HG03354 (cell line): Measurements from ENCODE around the gene CEP43.
A peak's percentile ranks its signal among the peaks of the same experiment; 100 is the strongest.

Experiments
- ATAC-seq: cut with Tn5 transposase; IDR thresholded peaks from one replicate; pipeline ENCODE4 v1.9.1; 2021; ENCODE audit warnings: mild to moderate bottlenecking; ENCODE audit not compliant: unreplicated experiment, poor library complexity, severe bottlenecking

CEP43 gene

DNA sequence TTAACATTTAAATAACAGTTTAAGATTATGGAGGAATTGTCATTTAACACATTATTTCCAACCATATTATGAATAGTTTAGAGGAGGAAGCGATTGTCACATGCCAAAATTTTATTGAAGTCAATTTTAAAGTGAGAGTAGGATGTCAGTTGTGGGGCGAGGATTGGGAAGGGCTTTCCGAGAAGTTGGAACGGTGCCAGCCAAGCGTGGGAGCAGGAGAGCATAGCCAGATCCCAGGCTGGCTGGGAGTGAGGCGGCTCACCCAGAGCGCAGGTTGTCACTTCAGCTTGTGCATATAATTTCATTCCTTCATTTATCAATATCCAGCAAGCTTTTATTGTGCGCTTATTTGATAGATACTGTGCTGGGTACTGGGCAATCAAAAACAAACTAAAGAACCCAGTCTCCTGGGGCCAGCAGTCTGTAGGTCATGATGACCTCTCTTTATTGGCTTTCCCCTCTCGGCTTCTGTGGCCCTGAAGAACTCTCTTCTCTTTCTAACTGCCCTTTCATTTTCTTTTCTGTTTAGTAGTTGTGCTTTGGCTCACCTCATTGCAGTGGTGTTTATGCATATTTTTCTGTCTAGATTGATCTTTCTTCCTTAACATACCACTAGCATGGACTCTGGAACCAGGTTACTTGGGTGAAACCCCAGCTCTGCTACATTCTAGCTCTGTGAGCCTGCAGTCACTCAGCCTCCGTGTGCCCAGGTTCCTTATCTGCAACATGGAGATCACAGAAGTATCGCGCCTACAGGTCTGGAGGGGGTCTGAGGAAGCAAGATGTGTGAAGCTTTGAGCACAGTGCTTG lies 6.4 kb downstream of the CEP43 start:
- no peak for ATAC-seq

DNA sequence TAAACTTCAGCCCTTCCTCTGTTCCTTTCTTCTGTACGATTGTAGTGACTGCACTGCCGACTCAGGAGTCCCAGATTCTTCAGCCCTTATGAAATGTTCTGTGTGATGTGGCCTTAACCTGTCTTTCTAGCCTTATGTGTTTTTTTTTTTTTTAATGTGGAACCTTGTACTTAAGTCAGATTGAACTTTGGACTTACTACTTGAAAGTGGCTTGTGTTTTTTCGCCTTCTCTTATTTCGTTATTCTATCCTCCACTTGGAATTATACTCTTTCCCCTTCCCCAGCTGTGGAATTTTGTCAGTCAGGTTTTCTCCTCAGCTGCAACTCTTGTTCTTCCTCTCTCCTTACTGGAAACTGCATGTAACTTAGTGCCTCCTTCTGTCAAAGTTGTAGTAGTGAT lies 8.8 kb downstream of the CEP43 start:
- no peak for ATAC-seq

DNA sequence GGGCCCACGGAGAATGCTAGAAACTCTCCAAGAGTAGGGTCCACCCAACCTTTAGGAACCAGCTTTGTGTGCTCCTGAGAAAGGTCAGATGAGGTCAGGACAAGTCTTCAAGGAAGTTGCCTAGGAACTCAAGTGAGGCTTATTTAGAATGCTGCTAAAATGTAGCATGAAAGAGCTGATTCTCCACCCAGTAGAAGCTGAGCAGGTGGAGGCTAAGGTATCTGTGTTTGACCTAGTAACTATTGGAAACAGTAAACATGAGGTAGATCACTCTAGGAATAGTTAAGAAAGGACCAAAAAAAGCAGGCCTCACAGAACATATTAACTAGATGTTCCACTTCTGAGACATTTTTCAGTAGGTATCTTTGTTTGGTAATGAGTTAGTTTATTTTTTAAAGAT lies 13.9 kb downstream of the CEP43 start:
- ATAC-seq: no peak

DNA sequence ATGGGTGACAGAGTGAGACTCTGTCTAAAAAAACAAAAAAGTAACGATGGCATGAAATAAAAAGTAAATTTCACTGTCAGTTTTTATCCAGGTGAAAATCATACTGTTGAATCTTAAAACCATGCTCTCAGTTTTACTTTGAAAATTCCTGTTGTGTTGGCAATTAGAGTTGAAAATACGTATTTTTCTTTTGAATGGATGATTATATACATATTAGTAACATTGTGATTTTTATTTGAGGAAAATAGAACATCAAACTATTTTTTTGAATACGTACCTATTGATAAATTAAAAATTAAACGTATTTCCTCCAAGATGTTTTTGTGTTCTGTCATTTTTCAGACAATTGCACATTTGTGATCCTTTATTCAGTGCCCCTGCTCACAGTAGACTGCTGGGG lies 14.7 kb downstream of the CEP43 start:
- no peak for ATAC-seq

DNA sequence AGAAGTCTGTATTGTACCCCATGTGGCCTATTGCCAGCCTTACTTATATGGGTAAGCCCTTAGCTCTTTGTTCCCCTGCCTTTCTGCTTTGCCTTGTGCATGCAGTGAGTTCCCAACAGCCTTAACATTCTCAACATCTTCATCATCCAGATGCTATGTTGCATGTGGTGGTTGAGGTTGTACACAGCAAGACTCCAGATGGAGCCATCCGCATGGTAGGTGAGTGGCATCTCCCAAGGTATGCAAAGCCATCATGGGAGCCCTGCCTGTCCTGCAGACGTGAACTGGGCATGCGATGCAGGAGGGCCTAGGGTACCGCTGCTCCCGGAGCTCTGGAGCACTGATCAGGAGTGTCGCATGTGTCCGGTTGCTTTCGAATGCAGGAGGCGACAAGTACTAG lies 16.1 kb downstream of the CEP43 start:
- no peak for ATAC-seq

DNA sequence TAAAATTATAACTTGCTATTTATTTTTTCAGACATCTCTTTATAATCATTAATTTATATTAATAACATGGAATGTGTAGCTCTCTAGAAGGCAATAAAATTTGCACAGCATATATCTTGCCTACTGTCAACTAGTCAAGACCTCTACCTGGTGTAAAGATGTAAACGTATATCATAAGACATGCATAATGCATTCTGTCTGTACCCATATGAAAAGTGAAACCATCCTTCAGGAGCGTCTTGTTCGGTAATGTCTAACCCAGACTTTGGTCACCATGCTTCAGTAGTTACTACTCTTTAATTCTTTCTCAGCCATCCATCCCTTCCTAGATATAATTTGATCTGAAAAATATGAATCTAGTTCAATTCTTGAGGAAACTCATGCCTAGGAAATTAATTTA lies 21.0 kb downstream of the CEP43 start:
- peak; percentile 94 for ATAC-seq

DNA sequence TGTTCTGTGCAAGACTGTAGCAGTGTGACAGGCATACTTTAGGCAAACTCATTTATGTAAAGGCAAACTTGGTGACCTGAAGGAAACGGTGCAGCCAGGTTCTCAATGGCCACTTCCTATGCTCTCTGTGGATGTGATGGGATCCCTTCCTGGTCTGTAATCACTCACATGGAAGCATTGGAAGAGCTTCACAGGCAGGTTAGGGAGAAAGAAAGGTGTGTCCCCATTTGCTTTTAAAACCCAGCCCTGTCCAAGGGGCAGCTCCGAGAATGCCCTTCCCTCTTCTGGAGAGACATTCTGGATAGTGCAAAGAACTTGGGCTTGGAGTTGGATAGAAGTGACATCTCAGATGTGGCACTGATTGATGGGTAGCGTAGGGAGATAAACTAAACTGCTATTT lies 28.1 kb downstream of the CEP43 start:
- ATAC-seq: no peak

DNA sequence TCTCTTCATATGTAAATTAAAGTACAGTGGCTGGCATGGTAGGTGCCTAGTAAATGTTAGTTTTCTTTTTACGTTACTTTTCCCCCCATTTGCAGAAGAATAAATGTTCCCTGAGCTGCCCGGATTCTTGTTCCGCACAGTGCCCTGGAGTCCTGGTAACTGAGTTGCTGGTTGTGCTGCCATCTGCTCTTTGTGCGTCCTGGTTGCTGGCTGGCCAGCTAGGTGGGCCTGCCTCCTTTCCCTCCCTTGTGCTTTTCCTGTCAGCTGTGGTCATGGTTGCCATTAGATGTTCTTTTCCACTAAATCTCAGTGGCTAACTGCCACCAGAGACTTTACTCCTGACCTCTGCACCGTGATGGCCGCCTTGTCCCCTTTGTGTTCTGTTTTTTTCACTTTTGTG lies 28.6 kb downstream of the CEP43 start:
- ATAC-seq: no peak

DNA sequence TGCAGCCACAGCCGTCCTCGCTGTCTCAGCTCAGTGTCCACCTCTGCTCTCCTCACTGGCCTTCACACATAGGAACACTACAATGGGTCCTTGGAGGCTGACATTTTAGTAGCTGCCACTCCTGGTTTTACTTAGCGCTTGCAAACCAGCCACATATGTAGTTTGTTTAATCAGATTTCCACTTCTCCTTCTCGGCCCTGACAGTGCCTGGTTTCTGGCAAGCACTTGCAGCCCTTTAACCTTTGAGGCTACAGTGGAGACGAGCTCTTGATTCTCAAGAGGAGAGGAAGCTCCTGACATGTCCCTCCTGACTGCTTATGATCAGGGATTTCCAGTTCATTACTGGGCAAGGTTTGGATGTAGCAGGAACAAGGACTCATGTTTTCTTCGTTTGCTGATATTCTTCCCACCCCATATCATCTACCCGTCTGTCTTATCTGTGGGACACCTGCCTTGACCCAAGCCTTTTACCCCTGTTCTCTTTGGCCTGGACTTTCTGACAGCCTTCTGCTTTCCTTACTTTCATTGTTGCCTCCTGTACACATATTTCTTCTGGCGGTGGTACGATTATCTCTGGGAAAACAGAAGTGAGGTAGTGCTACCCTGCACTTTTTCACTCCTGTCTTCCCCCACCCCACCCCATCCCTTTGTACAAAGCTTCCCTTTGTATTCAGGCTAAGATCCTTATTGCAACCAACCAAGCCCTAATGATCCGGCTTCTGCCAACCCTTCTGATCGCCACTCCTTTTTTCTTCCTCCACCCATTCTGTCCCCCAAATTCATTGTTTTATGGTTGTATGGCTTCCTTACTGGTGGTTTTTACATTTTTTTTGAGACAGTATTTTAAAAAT lies 31.2 kb downstream of the CEP43 start:
- no peak for ATAC-seq

DNA sequence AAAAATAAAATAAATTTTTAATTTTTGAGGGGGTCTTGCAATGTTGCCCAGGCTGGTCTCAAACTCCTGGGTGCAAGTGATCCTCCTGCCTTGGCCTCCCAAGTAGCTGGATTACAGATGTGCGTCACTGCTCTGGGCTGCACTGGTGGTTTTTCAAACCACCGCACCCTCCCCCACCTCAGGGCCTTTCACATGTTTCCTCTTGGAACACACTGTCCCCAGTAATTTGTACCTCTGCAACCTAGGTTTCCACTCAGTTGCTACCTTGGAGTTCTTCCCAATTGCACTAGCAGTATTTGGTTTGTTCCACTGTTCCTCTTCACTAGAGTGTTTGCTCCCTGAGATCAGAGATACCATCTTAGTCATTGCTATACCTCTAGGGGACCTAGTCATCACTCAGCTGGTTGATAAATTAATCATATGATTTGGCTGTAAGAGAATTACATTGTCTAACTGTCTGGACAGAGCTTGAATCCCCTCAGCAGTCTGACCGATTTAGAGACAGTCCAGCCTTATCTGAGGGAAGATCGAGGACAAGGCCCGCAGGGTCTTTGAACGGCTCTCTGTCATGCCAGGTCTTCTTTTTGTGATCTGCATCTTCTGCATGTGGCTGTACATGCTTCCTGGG lies 32.0 kb downstream of the CEP43 start:
- ATAC-seq: no peak

DNA sequence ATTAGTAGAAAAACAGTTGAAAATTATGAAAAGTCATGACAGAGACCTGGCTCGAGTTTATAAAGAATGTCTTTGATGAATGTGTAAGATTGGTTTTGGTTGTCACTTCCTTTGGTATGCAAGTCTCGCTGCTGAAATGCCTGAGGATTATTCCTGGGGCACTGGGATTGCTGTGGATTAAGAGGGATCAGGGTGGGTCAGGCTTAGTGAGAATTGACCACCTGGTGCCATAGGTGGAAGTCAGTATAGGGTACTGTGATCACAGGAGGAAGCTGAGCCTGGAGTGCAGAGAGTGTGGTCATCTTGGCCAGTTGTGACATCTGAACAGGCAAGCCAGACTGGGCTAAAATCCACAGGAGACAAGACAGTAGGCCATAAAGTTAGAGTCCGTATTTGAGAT lies 34.9 kb downstream of the CEP43 start:
- no peak for ATAC-seq

DNA sequence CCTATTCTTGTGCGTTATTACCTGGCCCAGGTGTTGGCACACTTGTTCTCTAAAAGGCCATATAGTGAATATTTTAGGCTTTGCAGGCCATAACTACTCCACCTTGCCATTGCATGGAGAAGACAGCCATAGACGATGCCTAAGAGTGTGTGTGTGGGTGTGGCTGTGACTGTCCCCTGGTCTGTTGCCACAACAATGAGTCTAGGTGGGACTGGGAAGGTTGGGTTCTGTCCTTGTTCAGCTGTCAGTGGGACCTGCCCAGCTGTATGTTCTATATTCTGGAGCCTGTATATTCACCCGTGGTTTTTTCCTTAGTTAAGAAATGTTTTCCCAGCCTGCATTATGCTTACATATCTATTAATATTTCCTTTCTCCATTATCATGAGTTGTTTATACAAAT lies 38.6 kb downstream of the CEP43 start:
- no peak for ATAC-seq

DNA sequence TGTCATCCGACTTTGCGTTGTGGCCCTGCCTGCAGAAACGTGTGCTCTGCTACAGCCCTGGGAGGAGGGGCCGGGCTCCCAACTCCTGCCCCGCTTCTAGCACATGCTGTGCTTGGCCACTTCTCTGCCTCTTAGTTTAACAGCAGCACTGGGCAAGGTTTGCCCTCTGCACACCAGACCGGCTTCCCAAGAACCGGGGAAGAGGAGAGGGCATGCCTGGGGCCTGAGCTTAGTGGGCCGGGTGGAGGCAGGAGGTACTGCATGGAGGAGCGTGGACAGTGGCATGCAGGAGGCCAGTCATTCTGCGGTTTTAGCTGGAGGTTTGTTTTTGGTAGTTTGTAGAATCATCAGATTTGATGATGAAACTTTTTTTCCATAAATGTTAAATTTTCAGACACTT lies 45.5 kb downstream of the CEP43 start:
- no peak for ATAC-seq

DNA sequence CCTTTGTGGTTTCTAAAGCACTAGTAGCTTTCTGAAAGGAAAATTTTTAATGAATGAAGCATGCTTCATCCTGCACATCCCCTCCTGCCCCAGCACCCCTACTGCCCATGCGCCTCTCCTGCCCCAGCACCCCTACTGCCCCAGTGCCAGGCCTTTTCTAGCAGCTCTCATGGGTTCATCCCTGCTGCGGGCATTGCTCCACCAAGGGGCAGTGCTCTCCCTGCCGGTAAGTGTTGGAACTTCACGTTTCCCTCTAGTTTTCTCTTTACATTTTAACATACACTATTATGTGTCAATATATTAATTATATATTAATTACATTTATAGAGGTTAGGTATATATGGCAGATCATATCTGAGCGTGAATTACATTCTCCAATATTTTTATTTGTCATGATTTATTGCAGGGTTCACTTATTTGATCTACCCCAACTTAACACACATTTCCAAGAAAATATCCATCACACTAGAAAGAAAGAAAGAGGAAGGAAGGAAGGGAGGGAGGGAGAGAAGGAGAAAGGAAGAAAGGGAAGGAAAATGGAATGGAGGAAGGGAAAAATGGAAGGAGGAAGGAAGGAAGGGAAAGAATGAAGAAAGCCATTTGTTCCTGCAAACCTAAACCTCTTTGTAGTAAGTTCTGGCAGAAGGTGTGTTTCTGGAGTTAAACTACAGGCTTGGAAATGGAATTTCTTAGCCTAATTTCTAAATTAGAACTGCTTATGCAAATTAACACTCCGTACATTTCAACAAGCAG lies 46.8 kb downstream of the CEP43 start:
- ATAC-seq: no peak

DNA sequence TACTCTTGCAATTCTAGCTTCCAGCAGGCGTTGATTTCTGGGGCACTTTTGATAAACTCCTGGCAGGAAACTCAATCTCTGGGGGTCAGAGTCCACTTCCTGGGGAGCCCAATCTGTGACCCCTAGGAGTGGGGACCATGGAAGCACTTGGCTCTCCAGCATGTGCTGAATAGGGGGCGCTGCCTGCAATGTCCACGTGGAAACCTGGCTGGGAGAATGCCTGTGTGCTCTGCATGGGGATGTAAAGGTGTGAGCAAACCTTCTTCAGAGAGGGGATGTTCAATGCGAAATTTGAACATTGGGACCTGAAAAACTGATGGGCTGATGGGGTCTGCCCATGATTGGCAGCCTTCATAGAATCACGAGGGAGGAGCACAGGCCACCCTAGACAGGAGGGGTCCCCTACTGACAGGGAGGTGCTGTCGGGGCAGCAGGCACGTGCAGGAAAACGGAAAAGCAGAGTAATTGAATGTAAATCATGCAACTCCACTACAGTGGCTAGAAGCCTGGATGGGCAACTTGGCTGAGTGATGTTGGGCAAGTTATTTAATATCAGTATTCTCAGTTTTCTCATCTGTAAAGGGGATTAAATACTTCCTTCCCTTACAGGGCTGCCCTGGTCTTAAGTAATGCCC lies 47.8 kb downstream of the CEP43 start:
- ATAC-seq: no peak

DNA sequence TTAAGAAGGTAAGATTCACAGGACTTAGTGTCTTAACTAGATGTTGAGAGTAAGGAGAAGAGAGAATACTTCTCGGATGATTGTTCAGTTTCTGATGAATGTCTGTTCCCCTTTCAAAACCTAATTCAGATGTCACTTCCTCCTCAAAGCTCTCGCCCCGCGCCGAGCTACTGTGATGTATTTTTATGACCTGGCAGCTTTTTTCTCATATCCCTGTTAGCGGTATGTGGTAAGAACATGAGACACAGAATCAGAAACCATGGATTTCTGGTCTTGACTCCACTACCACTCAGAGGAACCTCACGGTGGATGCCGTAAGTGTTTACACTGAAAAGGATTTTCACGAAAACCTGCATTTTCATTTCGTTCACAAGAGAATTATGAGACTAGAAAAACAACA lies 48.4 kb downstream of the CEP43 start:
- peak; percentile 83 for ATAC-seq
